ENCODE measurements around the gene NLRC4.

DNA sequence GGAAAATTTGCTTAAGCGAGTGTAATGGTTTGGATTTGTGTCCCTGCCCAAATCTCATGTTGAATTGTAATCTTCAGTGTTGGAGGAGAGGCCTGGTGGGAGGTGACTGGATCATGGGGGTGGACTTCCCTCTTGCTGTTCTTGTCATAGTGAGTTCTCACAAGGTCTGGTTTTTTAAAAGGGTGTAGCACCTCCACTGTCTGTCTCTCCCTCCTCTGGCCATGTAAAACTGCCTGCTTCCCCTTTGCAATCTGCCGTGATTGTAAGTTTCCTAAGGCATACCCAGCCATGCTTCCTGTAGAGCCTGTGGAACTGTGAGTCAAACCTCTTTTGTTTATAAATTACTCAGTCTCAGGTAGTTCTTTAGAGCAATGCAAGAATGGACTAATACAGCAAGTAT, 19.6 kb upstream of the NLRC4 start:
- TF ChIP-seq, protein P1, sequence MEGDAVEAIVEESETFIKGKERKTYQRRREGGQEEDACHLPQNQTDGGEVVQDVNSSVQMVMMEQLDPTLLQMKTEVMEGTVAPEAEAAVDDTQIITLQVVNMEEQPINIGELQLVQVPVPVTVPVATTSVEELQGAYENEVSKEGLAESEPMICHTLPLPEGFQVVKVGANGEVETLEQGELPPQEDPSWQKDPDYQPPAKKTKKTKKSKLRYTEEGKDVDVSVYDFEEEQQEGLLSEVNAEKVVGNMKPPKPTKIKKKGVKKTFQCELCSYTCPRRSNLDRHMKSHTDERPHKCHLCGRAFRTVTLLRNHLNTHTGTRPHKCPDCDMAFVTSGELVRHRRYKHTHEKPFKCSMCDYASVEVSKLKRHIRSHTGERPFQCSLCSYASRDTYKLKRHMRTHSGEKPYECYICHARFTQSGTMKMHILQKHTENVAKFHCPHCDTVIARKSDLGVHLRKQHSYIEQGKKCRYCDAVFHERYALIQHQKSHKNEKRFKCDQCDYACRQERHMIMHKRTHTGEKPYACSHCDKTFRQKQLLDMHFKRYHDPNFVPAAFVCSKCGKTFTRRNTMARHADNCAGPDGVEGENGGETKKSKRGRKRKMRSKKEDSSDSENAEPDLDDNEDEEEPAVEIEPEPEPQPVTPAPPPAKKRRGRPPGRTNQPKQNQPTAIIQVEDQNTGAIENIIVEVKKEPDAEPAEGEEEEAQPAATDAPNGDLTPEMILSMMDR (IDR thresholded peaks at IDR 0.05) = no peak
- TF ChIP-seq POLR2AphosphoS5 (IDR thresholded peaks at IDR 0.05) (no peak), POLR2A (IDR thresholded peaks at IDR 0.05) (no peak), EP300 (IDR thresholded peaks at IDR 0.05) (no peak)
